ENCODE results near the gene AUTS2. TPM values are rescaled to one million over a fixed set of nuclear protein-coding genes. Genes with fewer than 3 reads are reported as not detected.

The AUTS2 gene
- total RNA-seq, 1 experiment from 2014 or later: 50.0 TPM

DNA sequence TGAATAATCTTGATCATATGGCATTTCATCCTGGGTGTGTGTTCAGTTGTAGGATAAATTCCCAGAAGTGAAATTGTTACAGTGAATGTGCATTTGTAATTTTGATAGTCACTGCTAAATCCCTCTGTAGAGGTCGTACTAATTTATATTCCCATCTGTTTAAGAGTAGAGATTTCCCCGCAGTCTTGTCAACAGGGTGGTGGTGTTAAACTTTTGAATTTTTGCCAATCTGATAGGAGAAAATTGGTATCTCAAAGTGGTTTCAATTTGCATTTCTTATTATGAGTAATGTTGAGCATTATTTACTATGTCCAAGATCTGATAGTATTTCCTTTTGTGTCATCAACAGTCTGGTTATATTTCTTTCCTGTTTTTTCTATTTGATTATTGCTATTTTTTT lies 101.7 kb downstream of the AUTS2 start (continued):
- TF ChIP-seq, protein P1, sequence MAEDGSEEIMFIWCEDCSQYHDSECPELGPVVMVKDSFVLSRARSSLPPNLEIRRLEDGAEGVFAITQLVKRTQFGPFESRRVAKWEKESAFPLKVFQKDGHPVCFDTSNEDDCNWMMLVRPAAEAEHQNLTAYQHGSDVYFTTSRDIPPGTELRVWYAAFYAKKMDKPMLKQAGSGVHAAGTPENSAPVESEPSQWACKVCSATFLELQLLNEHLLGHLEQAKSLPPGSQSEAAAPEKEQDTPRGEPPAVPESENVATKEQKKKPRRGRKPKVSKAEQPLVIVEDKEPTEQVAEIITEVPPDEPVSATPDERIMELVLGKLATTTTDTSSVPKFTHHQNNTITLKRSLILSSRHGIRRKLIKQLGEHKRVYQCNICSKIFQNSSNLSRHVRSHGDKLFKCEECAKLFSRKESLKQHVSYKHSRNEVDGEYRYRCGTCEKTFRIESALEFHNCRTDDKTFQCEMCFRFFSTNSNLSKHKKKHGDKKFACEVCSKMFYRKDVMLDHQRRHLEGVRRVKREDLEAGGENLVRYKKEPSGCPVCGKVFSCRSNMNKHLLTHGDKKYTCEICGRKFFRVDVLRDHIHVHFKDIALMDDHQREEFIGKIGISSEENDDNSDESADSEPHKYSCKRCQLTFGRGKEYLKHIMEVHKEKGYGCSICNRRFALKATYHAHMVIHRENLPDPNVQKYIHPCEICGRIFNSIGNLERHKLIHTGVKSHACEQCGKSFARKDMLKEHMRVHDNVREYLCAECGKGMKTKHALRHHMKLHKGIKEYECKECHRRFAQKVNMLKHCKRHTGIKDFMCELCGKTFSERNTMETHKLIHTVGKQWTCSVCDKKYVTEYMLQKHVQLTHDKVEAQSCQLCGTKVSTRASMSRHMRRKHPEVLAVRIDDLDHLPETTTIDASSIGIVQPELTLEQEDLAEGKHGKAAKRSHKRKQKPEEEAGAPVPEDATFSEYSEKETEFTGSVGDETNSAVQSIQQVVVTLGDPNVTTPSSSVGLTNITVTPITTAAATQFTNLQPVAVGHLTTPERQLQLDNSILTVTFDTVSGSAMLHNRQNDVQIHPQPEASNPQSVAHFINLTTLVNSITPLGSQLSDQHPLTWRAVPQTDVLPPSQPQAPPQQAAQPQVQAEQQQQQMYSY (CRISPR knock-in tag; IDR thresholded peaks at IDR 0.05): no peak
- TF ChIP-seq ZNF263 (CRISPR knock-in tag; IDR thresholded peaks at IDR 0.05; ENCODE audit: low read depth) (no peak), ZNF121 (CRISPR knock-in tag; IDR thresholded peaks at IDR 0.05) (no peak), NFYB (CRISPR knock-in tag; conservative IDR thresholded peaks at IDR 0.05; ENCODE audit: low read depth) (no peak), RORB (CRISPR knock-in tag; IDR thresholded peaks at IDR 0.05) (no peak)
- TF ChIP-seq, protein P2, sequence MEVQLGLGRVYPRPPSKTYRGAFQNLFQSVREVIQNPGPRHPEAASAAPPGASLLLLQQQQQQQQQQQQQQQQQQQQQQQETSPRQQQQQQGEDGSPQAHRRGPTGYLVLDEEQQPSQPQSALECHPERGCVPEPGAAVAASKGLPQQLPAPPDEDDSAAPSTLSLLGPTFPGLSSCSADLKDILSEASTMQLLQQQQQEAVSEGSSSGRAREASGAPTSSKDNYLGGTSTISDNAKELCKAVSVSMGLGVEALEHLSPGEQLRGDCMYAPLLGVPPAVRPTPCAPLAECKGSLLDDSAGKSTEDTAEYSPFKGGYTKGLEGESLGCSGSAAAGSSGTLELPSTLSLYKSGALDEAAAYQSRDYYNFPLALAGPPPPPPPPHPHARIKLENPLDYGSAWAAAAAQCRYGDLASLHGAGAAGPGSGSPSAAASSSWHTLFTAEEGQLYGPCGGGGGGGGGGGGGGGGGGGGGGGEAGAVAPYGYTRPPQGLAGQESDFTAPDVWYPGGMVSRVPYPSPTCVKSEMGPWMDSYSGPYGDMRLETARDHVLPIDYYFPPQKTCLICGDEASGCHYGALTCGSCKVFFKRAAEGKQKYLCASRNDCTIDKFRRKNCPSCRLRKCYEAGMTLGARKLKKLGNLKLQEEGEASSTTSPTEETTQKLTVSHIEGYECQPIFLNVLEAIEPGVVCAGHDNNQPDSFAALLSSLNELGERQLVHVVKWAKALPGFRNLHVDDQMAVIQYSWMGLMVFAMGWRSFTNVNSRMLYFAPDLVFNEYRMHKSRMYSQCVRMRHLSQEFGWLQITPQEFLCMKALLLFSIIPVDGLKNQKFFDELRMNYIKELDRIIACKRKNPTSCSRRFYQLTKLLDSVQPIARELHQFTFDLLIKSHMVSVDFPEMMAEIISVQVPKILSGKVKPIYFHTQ (CRISPR knock-in tag; IDR thresholded peaks at IDR 0.05): no peak

DNA sequence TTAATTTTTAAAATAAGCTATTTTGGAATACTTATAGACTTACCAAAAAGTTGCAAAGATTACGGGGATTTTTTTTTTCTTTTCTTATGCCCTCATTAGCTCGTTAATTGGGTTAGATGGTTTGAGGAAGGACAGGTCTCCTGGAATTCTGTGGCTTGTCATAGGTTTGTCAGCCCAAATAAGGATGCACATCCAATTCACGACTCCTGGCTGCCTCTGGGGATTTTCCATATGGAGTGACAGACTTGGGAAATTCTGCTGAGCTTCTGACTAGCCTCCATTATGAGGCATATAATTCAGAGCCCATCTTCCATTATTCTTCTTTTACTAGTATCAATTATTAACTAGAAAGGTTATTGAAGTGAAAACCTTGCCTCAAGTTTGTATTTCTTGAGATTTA lies 102.1 kb downstream of the AUTS2 start:
- Mint-ChIP-seq H3K36me3 (no peaks in the 10 kb centered on the region), H3K27ac (no peak overlapping the region), H3K9me3 (no peaks in the 10 kb centered on the region), H3K4me1 (peaks cover 27% of the 10 kb centered on the region), H3K4me3 (no peak overlapping the region), H3K27me3 (ENCODE audit: low read depth) (peaks cover 2% of the 10 kb centered on the region; the same call in 1 of the 2 replicates)
- no peak for DNase-seq (ENCODE audit: low spot score)
- no peak for TF ChIP-seq ETV6 (CRISPR knock-in tag; IDR thresholded peaks at IDR 0.05)
- no peak for TF ChIP-seq ZNF396 (CRISPR knock-in tag; IDR thresholded peaks at IDR 0.05; ENCODE audit: borderline replicate concordance)
- no peak for TF ChIP-seq GABPB1 (CRISPR knock-in tag; IDR thresholded peaks at IDR 0.05)
- no peak for TF ChIP-seq ZNF317 (CRISPR knock-in tag; IDR thresholded peaks at IDR 0.05; ENCODE audit: borderline replicate concordance, low read depth)
- no peak for TF ChIP-seq TCF7 (CRISPR knock-in tag; IDR thresholded peaks at IDR 0.05; ENCODE audit: low read depth)
- no peak for TF ChIP-seq CREM (CRISPR knock-in tag; IDR thresholded peaks at IDR 0.05)
- TF ChIP-seq, protein P3, sequence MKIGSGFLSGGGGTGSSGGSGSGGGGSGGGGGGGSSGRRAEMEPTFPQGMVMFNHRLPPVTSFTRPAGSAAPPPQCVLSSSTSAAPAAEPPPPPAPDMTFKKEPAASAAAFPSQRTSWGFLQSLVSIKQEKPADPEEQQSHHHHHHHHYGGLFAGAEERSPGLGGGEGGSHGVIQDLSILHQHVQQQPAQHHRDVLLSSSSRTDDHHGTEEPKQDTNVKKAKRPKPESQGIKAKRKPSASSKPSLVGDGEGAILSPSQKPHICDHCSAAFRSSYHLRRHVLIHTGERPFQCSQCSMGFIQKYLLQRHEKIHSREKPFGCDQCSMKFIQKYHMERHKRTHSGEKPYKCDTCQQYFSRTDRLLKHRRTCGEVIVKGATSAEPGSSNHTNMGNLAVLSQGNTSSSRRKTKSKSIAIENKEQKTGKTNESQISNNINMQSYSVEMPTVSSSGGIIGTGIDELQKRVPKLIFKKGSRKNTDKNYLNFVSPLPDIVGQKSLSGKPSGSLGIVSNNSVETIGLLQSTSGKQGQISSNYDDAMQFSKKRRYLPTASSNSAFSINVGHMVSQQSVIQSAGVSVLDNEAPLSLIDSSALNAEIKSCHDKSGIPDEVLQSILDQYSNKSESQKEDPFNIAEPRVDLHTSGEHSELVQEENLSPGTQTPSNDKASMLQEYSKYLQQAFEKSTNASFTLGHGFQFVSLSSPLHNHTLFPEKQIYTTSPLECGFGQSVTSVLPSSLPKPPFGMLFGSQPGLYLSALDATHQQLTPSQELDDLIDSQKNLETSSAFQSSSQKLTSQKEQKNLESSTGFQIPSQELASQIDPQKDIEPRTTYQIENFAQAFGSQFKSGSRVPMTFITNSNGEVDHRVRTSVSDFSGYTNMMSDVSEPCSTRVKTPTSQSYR (CRISPR knock-in tag; IDR thresholded peaks at IDR 0.05): no peak
- no peak for TF ChIP-seq ZNF671 (CRISPR knock-in tag; IDR thresholded peaks at IDR 0.05)
- TF ChIP-seq ZNF219 (CRISPR knock-in tag; IDR thresholded peaks at IDR 0.05; ENCODE audit: borderline replicate concordance): no peak
- TF ChIP-seq, protein P4, sequence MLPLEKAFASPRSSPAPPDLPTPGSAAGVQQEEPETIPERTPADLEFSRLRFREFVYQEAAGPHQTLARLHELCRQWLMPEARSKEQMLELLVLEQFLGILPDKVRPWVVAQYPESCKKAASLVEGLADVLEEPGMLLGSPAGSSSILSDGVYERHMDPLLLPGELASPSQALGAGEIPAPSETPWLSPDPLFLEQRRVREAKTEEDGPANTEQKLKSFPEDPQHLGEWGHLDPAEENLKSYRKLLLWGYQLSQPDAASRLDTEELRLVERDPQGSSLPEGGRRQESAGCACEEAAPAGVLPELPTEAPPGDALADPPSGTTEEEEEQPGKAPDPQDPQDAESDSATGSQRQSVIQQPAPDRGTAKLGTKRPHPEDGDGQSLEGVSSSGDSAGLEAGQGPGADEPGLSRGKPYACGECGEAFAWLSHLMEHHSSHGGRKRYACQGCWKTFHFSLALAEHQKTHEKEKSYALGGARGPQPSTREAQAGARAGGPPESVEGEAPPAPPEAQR (CRISPR knock-in tag; IDR thresholded peaks at IDR 0.05): no peak
- no peak for TF ChIP-seq CREB1 (CRISPR knock-in tag; IDR thresholded peaks at IDR 0.05)
- no peak for TF ChIP-seq PRRX2 (CRISPR knock-in tag; IDR thresholded peaks at IDR 0.05)
- ATAC-seq: no peak
- ChIA-PET POLR2A (no interaction called here), CTCF (no interaction called here)
